Heart left ventricle (tissue), 16 donors: ENCODE data around the gene MCC. TPM values are rescaled to one million over a fixed set of nuclear protein-coding genes. Genes with fewer than 3 reads are reported as not detected.

Experiments
- ATAC-seq, 4 donors: fragments of 200-7000 bp; cut with Tn5 transposase; one replicate each; pipeline ENCODE4 v1.9.1; 2020 to 2022; ENCODE audit warnings: moderate library complexity in 4 of 4, mild to moderate bottlenecking in 3 of 4, moderate number of reproducible peaks in 1 of 4
- DNase-seq, 5 donors: peaks; one replicate each; pipeline ENCODE4 v3.0.0-alpha.2; 2020
- H3K27ac ChIP-seq, 12 donors: fragments of 200-600 bp; sonication (generic) in 4 of 12; one replicate each; pipeline versions ENCODE4 v1.5.0 to v1.8.0; 2016 to 2022; ENCODE audit warnings: mild to moderate bottlenecking in 2 of 12
- H3K27me3 ChIP-seq, 9 donors: fragments of 200-600 bp; sonication (generic) in 2 of 9; one replicate each; pipeline versions ENCODE4 v1.5.1 to v1.8.0; 2016 to 2022; ENCODE audit warnings: mild to moderate bottlenecking in 3 of 9
- H3K36me3 ChIP-seq, 9 donors: fragments of 200-600 bp; sonication (generic) in 2 of 9; one replicate each; pipeline versions ENCODE4 v1.5.0 to v1.8.0; 2018 to 2022; ENCODE audit warnings: mild to moderate bottlenecking in 2 of 9
- H3K4me1 ChIP-seq, 12 donors: fragments of 200-600 bp; sonication (generic) in 4 of 12; one replicate each; pipeline versions ENCODE4 v1.5.0 to v1.8.0; 2016 to 2022; ENCODE audit warnings: mild to moderate bottlenecking in 3 of 12
- H3K4me3 ChIP-seq, 12 donors: fragments of 200-600 bp; sonication (generic) in 4 of 12; one replicate each; pipeline versions ENCODE4 v1.5.0 to v1.8.0; 2017 to 2022; ENCODE audit warnings: mild to moderate bottlenecking in 9 of 12, moderate library complexity in 4 of 12
- H3K9me3 ChIP-seq, 12 donors: fragments of 200-600 bp; sonication (generic) in 4 of 12; one replicate each; pipeline versions ENCODE4 v1.5.0 to v1.8.0; 2016 to 2022; ENCODE audit warnings: mild to moderate bottlenecking in 1 of 12
- CTCF ChIP-seq, 12 donors: fragments of 200-600 bp; sonication (generic) in 4 of 12; IDR thresholded peaks; one replicate each; pipeline versions ENCODE4 v1.5.0 to v1.8.0; 2018 to 2022; ENCODE audit warnings: antibody characterized with exemption in 12 of 12, mild to moderate bottlenecking in 5 of 12
- POLR2A ChIP-seq, 2 donors: fragments of 450-650 bp; IDR thresholded peaks; one replicate each; pipeline ENCODE4 v1.6.1; 2017; ENCODE audit warnings: antibody characterized with exemption in 2 of 2, mild to moderate bottlenecking in 2 of 2, moderate library complexity in 2 of 2
- WGBS, 4 donors: extraction: QIAGEN DNeasy Blood & Tissue Kit in 2 of 4; methylation state at CpG; one replicate each; pipeline versions ENCODE4 v1.1.5 to v1.1.7; 2013 to 2018; 5-methylcytosine and 5-hydroxymethylcytosine counted together
- intact Hi-C, 10 donors: fragments of 100-400 bp; cut with DNase I; formaldehyde crosslinking; loops; one replicate each; pipeline versions ENCODE4 v1.11.1 to v1.14.2; 2022
- polyA plus RNA-seq, 2 donors: library from polyadenylated mRNA; stranded (reverse); fragments of 200-250 nt; gene quantifications; one replicate each; pipeline ENCODE4 v1.2.3, GENCODE V29; 2013
- total RNA-seq, 9 donors: library from RNA; depleted of rRNA in 2 of 9; stranded (reverse); fragments of >200 nt in 2 of 9; fragmentation: NEBNext Ultra II Directional in 3 of 9; extraction: Animal tissue kit (Norgen Biotek cat#: 25700) in 3 of 9; gene quantifications; one replicate each; pipeline versions ENCODE4 v1.1.0 to v1.2.4, GENCODE V29; 2016 to 2023
- donor health status: ischemic (EF 13 %, LVEDD 7.1; RV severe dilation, severe dysfunction).
- donor health status: healthy with polysubstance abuse.
- donor health status: DM: no; HTN: yes; CAD: no.
- donor health status: DM: no; HTN: no; CAD: no.
- donor health status: ischemic (EF 25% LVEDD 6.9; RV normal size, moderate dysfunction).
- donor health status: ischemic (EF 25% LVEDD 5.7; RV mildly dilated, moderate dysfunction).
- donor health status: healthy.
- donor health status: DM: yes; HTN: yes; CAD: no.
- donor health status: ischemic (EF 35%, LVEDD 5.7; RV mildly dilated, moderate dysfunction).
- donor health status: nonischemic (EF 11% LVEDD 7.7; RV severe dilation, severe dysfunction).
- donor health status: DM: yes; HTN: yes; CAD: no.
- donor health status: PGD.
- donor health status: ischemic (EF 29% LVEDD 5.4; RV normal size, mild dysfunction).
- donor health status: nonischemic (EF 23%, LVEDD 6.1; RV moderate dilation, normal function).

The MCC gene
- total and polyA plus RNA-seq, 11 donors, result 6.1 to 33.8 (median 24.3) TPM

- H3K27me3 ChIP-seq, result no peaks in the 10 kb centered on the region
- no peaks in the 10 kb centered on the region for H3K4me1 ChIP-seq
- H3K36me3 ChIP-seq, result no peaks in the 10 kb centered on the region
- H3K27ac ChIP-seq, result no peak overlapping the region
- WGBS, 4 donors, result 72 to 78% (median 74%) methylated on average over 3 of the region's 3 CpGs
- no peak for TF ChIP-seq POLR2A (IDR thresholded peaks at IDR 0.05)
- TF ChIP-seq CTCF (IDR thresholded peaks at IDR 0.05), result no peak
- H3K4me3 ChIP-seq, result no peak overlapping the region
- ATAC-seq, result no peak
- H3K9me3 ChIP-seq, result no peaks in the 10 kb centered on the region
- no peak for DNase-seq
- intact Hi-C loops, result no loop called here
These were observed 60.2 kb downstream of the MCC start for GRCh38 chr5:113427871-113428574.

GRCh38 chr5:113425909-113426308 is 62.3 kb downstream of the MCC start:
- no peak for TF ChIP-seq POLR2A (IDR thresholded peaks at IDR 0.05)
- TF ChIP-seq CTCF (IDR thresholded peaks at IDR 0.05), result no peak
- intact Hi-C loops, result no loop called here
- Histone ChIP-seq H3K36me3 (no peaks in the 10 kb centered on the region), H3K9me3 (no peaks in the 10 kb centered on the region), H3K4me1 (no peaks in the 10 kb centered on the region), H3K4me3 (no peak overlapping the region), H3K27me3 (no peaks in the 10 kb centered on the region), H3K27ac (no peak overlapping the region)
- ATAC-seq, result peak in 1 of 4 donors; percentile 27
- peak in 1 of 5 donors; percentile 28 for DNase-seq
- WGBS, 4 donors, result 70 to 85% (median 77%) methylated on average over 3 of the region's 3 CpGs

GRCh38 chr5:113421693-113422092 is 66.6 kb downstream of the MCC start:
- Histone ChIP-seq H3K4me1 (no peaks in the 10 kb centered on the region), H3K9me3 (no peaks in the 10 kb centered on the region), H3K4me3 (no peak overlapping the region), H3K27ac (no peak overlapping the region), H3K27me3 (no peaks in the 10 kb centered on the region), H3K36me3 (no peaks in the 10 kb centered on the region)
- TF ChIP-seq CTCF (IDR thresholded peaks at IDR 0.05) (no peak), POLR2A (IDR thresholded peaks at IDR 0.05) (no peak)
- DNase-seq, result no peak
- intact Hi-C loops, result no loop called here
- no peak for ATAC-seq
- 75 to 90% (median 84%) methylated on average over 2 of the region's 2 CpGs for WGBS, 4 donors

GRCh38 chr5:113405530-113405929 is 82.7 kb downstream of the MCC start:
- Histone ChIP-seq H3K27me3 (no peaks in the 10 kb centered on the region), H3K27ac (no peak overlapping the region), H3K36me3 (no peaks in the 10 kb centered on the region), H3K9me3 (no peaks in the 10 kb centered on the region), H3K4me3 (no peak overlapping the region), H3K4me1 (peaks cover 0 to 7% (median 0%) of the 10 kb centered on the region in 12 donors)
- no peak for TF ChIP-seq CTCF (IDR thresholded peaks at IDR 0.05)
- TF ChIP-seq POLR2A (IDR thresholded peaks at IDR 0.05), result no peak
- ATAC-seq (no peak), DNase-seq (no peak)
- WGBS, 4 donors, result 91 to 97% (median 93%) methylated on average over 6 of the region's 6 CpGs
- intact Hi-C loops, result no loop called here
